HCT116 (cell line): ENCODE results near the gene OVOL3. TPM values are rescaled to one million over a fixed set of nuclear protein-coding genes. Genes with fewer than 3 reads are reported as not detected.

Experiments used
- ATAC-seq: fragments of 200-7000 bp; cut with Tn5 transposase; 2 replicates; pipeline ENCODE4 v1.9.1; 2020; ENCODE audit warnings: mild to moderate bottlenecking, moderate library complexity
- BruUV-seq: library from RNA; stranded (reverse); fragments of 400-500 nt; replicated peaks from 2 replicates; lab custom pipeline; 2021; lab: Mats Ljungman, UMichigan
- CTCF ChIA-PET: fragments of 300-600 bp; sonication (Branson Sonifier 250); formaldehyde crosslinking; loops from one replicate; lab custom pipeline; 2021; ENCODE audit warnings: antibody characterized with exemption; lab: Charles Lee
- POLR2A ChIA-PET: fragments of 300-600, 350-600 bp; sonication (Branson Sonifier 250); formaldehyde crosslinking; loops from one replicate; lab custom pipeline; 2021; ENCODE audit warnings: antibody characterized with exemption; lab: Charles Lee
- RAD21 ChIA-PET, 2 experiments: fragments of 300-600 bp; sonication (Branson Sonifier 250); formaldehyde crosslinking; loops; one replicate each; lab custom pipeline; 2023; ENCODE audit warnings: low total read pairs in 2 of 2; ENCODE audit not compliant: uncharacterized antibody in 2 of 2, unreplicated experiment in 2 of 2, low non-redundant PET in 1 of 2; lab: Charles Lee
- DNase-seq: peaks from one replicate; pipeline ENCODE4 v3.0.0-alpha.2; 2010; ENCODE audit warnings: low read depth, low spot score
- H2AFZ ChIP-seq: fragments of 200-600 bp; shearing (Covaris generic), sonication (generic); 2 replicates; pipeline ENCODE4 v1.6.1; 2017; ENCODE audit warnings: low read depth, mixed run types, mixed read lengths, antibody characterized with exemption, low read length; ENCODE audit not compliant: poor library complexity, severe bottlenecking
- H3K27ac ChIP-seq: 2 replicates; pipeline ENCODE4 v1.5.1; 2012; ENCODE audit warnings: low read depth, low read length
- H3K27me3 ChIP-seq: fragments of 200-600 bp; sonication (generic); 2 replicates; pipeline ENCODE4 v1.6.1; 2016; ENCODE audit warnings: mixed run types, low read length, mixed read lengths; ENCODE audit not compliant: insufficient read depth
- H3K36me3 ChIP-seq, 2 experiments: fragments of 200-500 bp in 1 of 2; fragments of 200-600 bp in 1 of 2; sonication (Bioruptor generic) in 1 of 2; sonication (generic) in 1 of 2; 2 replicates each; pipeline versions ENCODE4 v1.5.1 to v1.6.1; 2014 to 2016; ENCODE audit warnings: low read length in 2 of 2, inconsistent platforms in 1 of 2, mixed read lengths in 1 of 2, mixed run types in 1 of 2; ENCODE audit not compliant: insufficient read depth in 2 of 2, control insufficient read depth in 1 of 2
- H3K4me1 ChIP-seq, 2 experiments: fragments of 200-600 bp in 1 of 2; sonication (generic) in 1 of 2; 2 replicates each; pipeline versions ENCODE4 v1.5.1 to v1.6.1; 2012 to 2017; ENCODE audit warnings: low read length in 2 of 2, inconsistent platforms in 1 of 2, mild to moderate bottlenecking in 1 of 2, mixed read lengths in 1 of 2, mixed run types in 1 of 2, moderate library complexity in 1 of 2; ENCODE audit not compliant: insufficient read depth in 2 of 2, control insufficient read depth in 1 of 2
- H3K4me2 ChIP-seq: fragments of 200-600 bp; sonication (generic); 2 replicates; pipeline ENCODE4 v1.6.1; 2017; ENCODE audit warnings: mixed run types, low read length, mixed read lengths
- H3K4me3 ChIP-seq, 2 experiments: fragments of 200-600 bp in 1 of 2; sonication (generic) in 1 of 2; replicated peaks in 1 of 2; 2 replicates each; pipeline ENCODE4 v1.5.1; 2011 to 2016; ENCODE audit warnings: low read length in 2 of 2, control low read depth in 1 of 2, low read depth in 1 of 2, mild to moderate bottlenecking in 1 of 2, mixed read lengths in 1 of 2, mixed run types in 1 of 2
- H3K79me2 ChIP-seq: fragments of 200-600 bp; sonication (generic); 2 replicates; pipeline ENCODE4 v1.6.1; 2017; ENCODE audit warnings: mild to moderate bottlenecking, mixed run types, low read length, moderate library complexity, mixed read lengths; ENCODE audit not compliant: insufficient read depth
- H3K9ac ChIP-seq: fragments of 200-600 bp; sonication (generic); 2 replicates; pipeline ENCODE4 v1.6.1; 2016; ENCODE audit warnings: low read length, mixed read lengths
- H3K9me2 ChIP-seq: fragments of 200-600 bp; sonication (generic), shearing (Covaris generic); 2 replicates; pipeline ENCODE4 v1.6.1; 2017; ENCODE audit warnings: mixed run types, mild to moderate bottlenecking, moderate library complexity; ENCODE audit not compliant: insufficient read depth
- H3K9me3 ChIP-seq, 2 experiments: fragments of 200-500 bp in 1 of 2; fragments of 200-600 bp in 1 of 2; sonication (Bioruptor generic) in 1 of 2; sonication (generic) in 1 of 2; 2 replicates each; pipeline ENCODE4 v1.6.1; 2014 to 2017; ENCODE audit warnings: low read length in 2 of 2, mixed read lengths in 2 of 2, inconsistent platforms in 1 of 2, low read depth in 1 of 2, mild to moderate bottlenecking in 1 of 2, mixed run types in 1 of 2, moderate library complexity in 1 of 2; ENCODE audit not compliant: control insufficient read depth in 1 of 2, insufficient read depth in 1 of 2
- H4K20me1 ChIP-seq: fragments of 200-600 bp; sonication (generic), shearing (Covaris generic); 2 replicates; pipeline ENCODE4 v1.6.1; 2017; ENCODE audit warnings: mixed run types, mild to moderate bottlenecking, moderate library complexity; ENCODE audit not compliant: insufficient read depth
- CBX3 ChIP-seq: IDR thresholded peaks from 2 replicates; pipeline ENCODE4 v1.6.1; 2012; ENCODE audit warnings: low read depth
- EGR1 ChIP-seq: IDR thresholded peaks from 2 replicates; pipeline ENCODE4 v1.6.1; 2012; ENCODE audit warnings: low read depth
- ELF1 ChIP-seq: IDR thresholded peaks from 2 replicates; pipeline ENCODE4 v1.6.1; 2012; ENCODE audit warnings: low read depth, borderline replicate concordance
- EZH2 ChIP-seq: fragments of 200-600 bp; sonication (generic); IDR thresholded peaks from 2 replicates; pipeline ENCODE4 v1.6.1; 2017; ENCODE audit warnings: antibody characterized with exemption, mixed run types
- EZH2phosphoT487 ChIP-seq: fragments of 200-600 bp; IDR thresholded peaks from 2 replicates; pipeline ENCODE4 v1.6.1; 2018; ENCODE audit warnings: antibody characterized with exemption, borderline replicate concordance
- FOSL1 ChIP-seq: IDR thresholded peaks from 2 replicates; pipeline ENCODE4 v1.6.1; 2012; ENCODE audit warnings: low read depth
- POLR2A ChIP-seq: IDR thresholded peaks from 2 replicates; pipeline ENCODE4 v1.7.0; 2011; ENCODE audit warnings: borderline replicate concordance; ENCODE audit not compliant: insufficient read depth, insufficient read length; ENCODE audit errors: extremely low read depth
- POLR2AphosphoS5 ChIP-seq: IDR thresholded peaks from 2 replicates; pipeline ENCODE4 v1.6.1; 2011; ENCODE audit warnings: mild to moderate bottlenecking, low read depth, low read length, moderate library complexity
- REST ChIP-seq: IDR thresholded peaks from 2 replicates; pipeline ENCODE4 v1.6.1; 2012; ENCODE audit warnings: low read depth
- SIN3A ChIP-seq: IDR thresholded peaks from 2 replicates; pipeline ENCODE4 v1.6.1; 2012; ENCODE audit warnings: low read depth
- SRF ChIP-seq: IDR thresholded peaks from 2 replicates; pipeline ENCODE4 v1.6.1; 2012; ENCODE audit warnings: low read depth
- ZFX ChIP-seq: fragments of 450-650 bp; IDR thresholded peaks from 2 replicates; pipeline ENCODE4 v1.6.1; 2017
- intact Hi-C: fragments of 100-400 bp; cut with micrococcal nuclease; formaldehyde crosslinking; loops from 2 replicates; pipeline ENCODE4 v1.10.0; 2022
- total RNA-seq: library from RNA; stranded (reverse); gene quantifications from one replicate; pipeline ENCODE4 v1.2.1, GENCODE V29; 2021; ENCODE audit not compliant: unreplicated experiment

Gene OVOL3
- total RNA-seq, 1 experiment from 2014 or later = not detected

- Histone ChIP-seq H2AFZ (no peak overlapping the region), H3K27ac (no peak overlapping the region), H4K20me1 (no peaks in the 10 kb centered on the region), H3K27me3 (no peaks in the 10 kb centered on the region), H3K9me3 (no peaks in the 10 kb centered on the region), H3K79me2 (no peaks in the 10 kb centered on the region), H3K9me2 (no peaks in the 10 kb centered on the region), H3K36me3 (peaks cover 13 to 42% of the 10 kb centered on the region in 2 experiments), H3K9ac (no peak overlapping the region), H3K4me1 (peaks cover under 1 to 2% of the 10 kb centered on the region in 2 experiments; a peak in 2 of 4 replicates), H3K4me2 (no peak overlapping the region), H3K4me3 (no peak overlapping the region)
- DNase-seq (no peak), ATAC-seq (no peak)
- no TSS peak for BruUV-seq
- TF ChIP-seq SRF (no peak), ELF1 (no peak), EGR1 (no peak), EZH2 (no peak), POLR2A (no peak), ZFX (no peak), REST (no peak), FOSL1 (no peak), SIN3A (no peak), EZH2phosphoT487 (no peak), POLR2AphosphoS5 (no peak), CBX3 (no peak)
- intact Hi-C loops = loop anchor here (5.0 to 10.0 kb wide), 3 partner anchors 62 to 1050 kb away; partner anchors contain the start of gene ZNF566
- ChIA-PET POLR2A (no interaction called here), RAD21 (no interaction called here), CTCF (no interaction called here)
Measured at GRCh38 chr19:36064826-36065225, 46.1 kb upstream of the OVOL3 start.
